HG02763 (cell line): ENCODE measurements around the gene PPP3R1.

Source experiments
- ATAC-seq: cut with Tn5 transposase; IDR thresholded peaks from one replicate; pipeline ENCODE4 v1.9.1; 2021; ENCODE audit warnings: mild to moderate bottlenecking, moderate library complexity; ENCODE audit not compliant: unreplicated experiment

Gene PPP3R1

GRCh38 chr2:68157002-68157401 lies 95.3 kb downstream of the PPP3R1 start:
- ATAC-seq = peak; percentile 25

- no peak for ATAC-seq
Observed at GRCh38 chr2:68156419-68156818, 95.9 kb downstream of the PPP3R1 start.

DNA sequence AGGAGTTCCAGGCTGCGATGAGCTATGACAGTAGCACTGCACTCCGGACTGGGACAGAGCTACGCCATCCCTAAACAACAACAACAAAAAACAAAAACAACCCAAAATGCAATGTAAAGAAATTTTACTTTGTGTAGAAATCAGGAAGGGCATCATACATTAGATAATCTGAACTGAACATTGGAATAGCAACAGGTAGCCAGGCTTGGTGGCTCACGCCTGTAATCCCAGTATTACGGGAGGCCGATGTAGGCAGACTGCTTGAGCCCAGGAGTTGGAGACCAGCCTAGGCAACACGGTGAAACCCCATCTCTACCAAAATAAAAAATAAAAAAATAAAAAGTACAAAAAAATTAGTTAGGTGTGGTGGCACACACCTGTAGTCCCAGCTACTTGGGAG lies 96.7 kb downstream of the PPP3R1 start:
- no peak for ATAC-seq

GRCh38 chr2:68152681-68153347 lies 99.5 kb downstream of the PPP3R1 start:
- no peak for ATAC-seq

DNA sequence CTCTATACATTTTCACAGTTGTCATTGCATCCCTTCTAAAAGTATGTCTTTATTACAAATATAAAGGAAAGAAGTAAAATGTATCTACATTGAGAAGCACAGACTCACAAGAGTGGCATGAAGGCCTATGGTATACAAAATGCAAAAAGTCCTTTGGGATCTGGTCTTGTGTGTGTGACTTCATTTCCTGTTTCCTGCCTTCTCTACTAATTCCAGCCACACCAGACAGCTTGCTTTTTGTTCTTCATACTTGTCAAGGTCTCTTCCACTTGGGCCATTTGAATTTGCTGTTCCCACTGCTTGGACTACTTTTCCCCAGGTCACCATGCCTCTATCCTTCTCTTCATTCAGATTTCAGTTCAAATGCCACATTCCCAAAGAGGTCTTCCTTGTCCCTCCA lies 101.3 kb downstream of the PPP3R1 start:
- no peak for ATAC-seq

GRCh38 chr2:68141875-68142274 lies 110.5 kb downstream of the PPP3R1 start:
- ATAC-seq = no peak

DNA sequence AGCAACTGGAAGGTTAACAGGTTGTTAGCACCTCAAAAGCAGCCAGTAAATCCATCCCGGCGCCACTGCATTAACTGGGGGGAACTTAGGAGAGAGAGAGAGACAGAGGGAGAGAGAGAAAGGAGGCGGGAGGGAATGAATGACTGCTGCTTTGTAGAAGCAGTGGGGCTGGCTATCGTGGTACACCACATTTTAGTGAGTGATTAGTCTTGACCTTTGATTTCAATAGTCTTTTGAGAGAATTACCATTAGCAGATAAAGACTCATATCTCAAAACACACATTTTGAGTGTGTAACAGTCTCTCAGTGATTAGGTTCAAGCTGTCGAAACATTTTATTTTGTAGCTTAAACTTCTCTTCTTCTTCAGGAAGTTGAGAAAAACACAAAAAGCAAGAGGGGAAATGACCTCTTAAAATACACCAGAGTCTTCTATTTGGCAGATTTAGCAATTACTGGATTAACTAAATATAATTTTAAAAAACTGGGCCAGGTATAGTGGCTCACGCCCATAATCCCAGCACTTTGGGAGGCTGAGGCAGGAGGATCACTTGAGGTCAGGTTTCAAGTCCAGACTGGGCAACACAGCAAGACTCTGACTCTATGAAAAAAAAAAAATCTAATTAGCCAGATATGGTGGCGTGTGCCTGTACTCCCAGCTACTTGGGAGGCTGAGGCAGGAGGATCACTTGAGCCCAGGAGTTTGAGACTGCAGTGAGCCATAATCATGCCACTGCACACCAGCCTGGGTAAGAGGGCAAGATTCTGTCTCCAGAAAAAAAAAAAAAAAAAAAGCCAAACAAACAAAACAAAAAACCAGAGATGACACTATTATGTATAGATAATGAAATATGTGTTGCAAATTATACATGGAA lies 116.6 kb downstream of the PPP3R1 start:
- no peak for ATAC-seq

DNA sequence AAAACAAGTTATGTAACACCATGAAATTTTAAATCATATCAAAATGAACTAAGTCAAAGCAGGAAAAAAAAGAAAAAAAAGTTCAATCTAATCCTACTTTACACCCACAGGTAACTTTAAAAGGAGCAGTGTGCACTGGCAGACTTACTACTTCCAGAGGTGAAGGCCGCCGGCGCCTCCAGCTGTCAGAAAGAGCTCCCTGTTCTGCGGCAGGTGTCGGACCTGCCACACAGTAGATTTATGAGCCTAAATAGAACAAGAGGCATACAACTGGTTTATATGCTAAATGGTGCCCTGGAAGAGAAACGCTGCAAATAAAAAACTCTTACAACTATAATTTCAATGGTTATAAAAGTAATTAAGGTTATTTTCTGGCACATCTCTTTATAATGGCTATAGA lies 117.8 kb downstream of the PPP3R1 start:
- ATAC-seq = no peak

DNA sequence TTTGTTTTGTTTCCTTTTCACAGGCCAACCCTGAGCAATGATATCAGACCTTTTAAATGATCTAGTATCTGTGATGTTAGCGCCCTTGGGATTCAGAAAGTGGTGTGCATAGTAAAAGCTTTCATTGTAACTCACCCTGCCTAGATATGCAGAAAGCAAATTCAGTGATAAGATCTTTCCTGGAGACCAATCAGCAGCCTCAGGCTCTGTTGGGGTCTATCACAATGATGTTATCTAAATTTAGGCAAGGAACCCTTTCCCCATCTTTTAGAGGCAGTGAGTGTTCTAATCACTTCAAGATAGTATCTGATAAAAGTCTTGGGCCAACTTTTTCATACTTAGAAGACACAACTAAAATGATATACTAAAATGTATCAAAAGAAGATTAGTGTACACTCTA lies 118.2 kb downstream of the PPP3R1 start:
- ATAC-seq = no peak
